HG02571 (cell line): ENCODE results near the gene EDARADD.
"Not testable (repeated sequence)": the region's sequence is repeated elsewhere in the genome, so short reads cannot be mapped to it uniquely, and the experiment has no call there.

ENCODE experiments used
- ATAC-seq: cut with Tn5 transposase; IDR thresholded peaks from one replicate; pipeline ENCODE4 v1.9.1; 2021; ENCODE audit warnings: mild to moderate bottlenecking, moderate library complexity; ENCODE audit not compliant: unreplicated experiment

The EDARADD gene

GRCh38 chr1:236484310-236484971 lies 90.4 kb downstream of the EDARADD start:
- no peak for ATAC-seq

- ATAC-seq = no peak
These were observed 92.4 kb downstream of the EDARADD start for GRCh38 chr1:236486356-236487002.

- not testable (repeated sequence) for ATAC-seq
These were observed 95.1 kb downstream of the EDARADD start for GRCh38 chr1:236489161-236489560.

- no peak for ATAC-seq
These were observed 95.8 kb downstream of the EDARADD start for GRCh38 chr1:236489710-236490377.

- ATAC-seq = no peak
These were observed 97.5 kb downstream of the EDARADD start for GRCh38 chr1:236491469-236492136.

GRCh38 chr1:236492378-236492777 lies 98.3 kb downstream of the EDARADD start:
- ATAC-seq = no peak

- no peak for ATAC-seq
These were observed 100.0 kb downstream of the EDARADD start for GRCh38 chr1:236494082-236494481.

GRCh38 chr1:236494586-236495466 lies 100.7 kb downstream of the EDARADD start:
- no peak for ATAC-seq

GRCh38 chr1:236495467-236496112 lies 101.5 kb downstream of the EDARADD start:
- ATAC-seq = no peak

GRCh38 chr1:236497908-236498307 lies 103.8 kb downstream of the EDARADD start:
- ATAC-seq = no peak

- no peak for ATAC-seq
These were observed 107.0 kb downstream of the EDARADD start for GRCh38 chr1:236501093-236501492.

- no peak for ATAC-seq
These were observed 108.5 kb downstream of the EDARADD start for GRCh38 chr1:236502579-236502971.

GRCh38 chr1:236502972-236503639 lies 109.0 kb downstream of the EDARADD start:
- ATAC-seq = no peak

GRCh38 chr1:236504338-236504737 lies 110.3 kb downstream of the EDARADD start:
- not testable (repeated sequence) for ATAC-seq

- no peak for ATAC-seq
These were observed 113.1 kb downstream of the EDARADD start for GRCh38 chr1:236507022-236507700.

GRCh38 chr1:236508593-236509027 lies 114.5 kb downstream of the EDARADD start:
- no peak for ATAC-seq

- ATAC-seq = no peak
These were observed 115.1 kb downstream of the EDARADD start for GRCh38 chr1:236509203-236509602.

- ATAC-seq = no peak
These were observed 115.7 kb downstream of the EDARADD start for GRCh38 chr1:236509647-236510401.
